GM23338 (cell line): Measurements from ENCODE around the gene GLP1R. TPM values are rescaled to one million over a fixed set of nuclear protein-coding genes. Genes with fewer than 3 reads are reported as not detected.

ENCODE experiments used
- ATAC-seq: fragments of 200-7000 bp; cut with Tn5 transposase; 3 replicates; pipeline ENCODE4 v1.9.1; 2020
- DNase-seq: peaks from one replicate; pipeline ENCODE4 v3.0.0-alpha.2; 2015; ENCODE audit warnings: low spot score
- H2AFZ ChIP-seq: fragments of 200-600 bp; sonication (generic); 2 replicates; pipeline ENCODE4 v1.8.0; 2016; ENCODE audit warnings: antibody characterized with exemption, mild to moderate bottlenecking, moderate library complexity
- H3F3A ChIP-seq: fragments of 200-600 bp; sonication (generic); replicated peaks from 2 replicates; pipeline ENCODE4 v1.8.0; 2017; ENCODE audit warnings: antibody characterized with exemption, mixed run types, low read depth
- H3K27ac ChIP-seq: fragments of 200-600 bp; sonication (generic); 2 replicates; pipeline ENCODE4 v1.6.1; 2016; ENCODE audit warnings: low read depth
- H3K27me3 ChIP-seq: fragments of 200-600 bp; sonication (generic); 2 replicates; pipeline ENCODE4 v1.8.0; 2016; ENCODE audit warnings: mild to moderate bottlenecking, mixed run types, moderate library complexity; ENCODE audit not compliant: insufficient read depth
- H3K36me3 ChIP-seq: fragments of 200-600 bp; sonication (generic); 2 replicates; pipeline ENCODE4 v1.8.0; 2016; ENCODE audit warnings: mild to moderate bottlenecking; ENCODE audit not compliant: insufficient read depth
- H3K4me1 ChIP-seq: fragments of 200-600 bp; sonication (generic); 2 replicates; pipeline ENCODE4 v1.8.0; 2016; ENCODE audit warnings: mild to moderate bottlenecking, moderate library complexity; ENCODE audit not compliant: insufficient read depth
- H3K4me2 ChIP-seq: fragments of 200-600 bp; sonication (generic); 2 replicates; pipeline ENCODE4 v1.7.1; 2017; ENCODE audit warnings: mixed run types
- H3K4me3 ChIP-seq: fragments of 200-600 bp; sonication (generic); 2 replicates; pipeline ENCODE4 v1.6.1; 2016; ENCODE audit warnings: mixed run types
- H3K79me2 ChIP-seq: fragments of 200-600 bp; sonication (generic); replicated peaks from 2 replicates; pipeline ENCODE4 v1.8.0; 2017; ENCODE audit warnings: mild to moderate bottlenecking; ENCODE audit not compliant: insufficient read depth
- H3K9me2 ChIP-seq: fragments of 200-600 bp; sonication (generic); 2 replicates; pipeline ENCODE4 v1.8.0; 2017; ENCODE audit not compliant: insufficient read depth
- H4K20me1 ChIP-seq: fragments of 200-600 bp; sonication (generic); replicated peaks from 2 replicates; pipeline ENCODE4 v1.8.0; 2017; ENCODE audit warnings: mild to moderate bottlenecking; ENCODE audit not compliant: insufficient read depth
- H3K27ac Mint-ChIP-seq: 2 replicates; pipeline ENCODE4 v1.8.0; 2020; ENCODE audit warnings: inconsistent platforms, mild to moderate bottlenecking, moderate library complexity, mixed read lengths
- H3K27me3 Mint-ChIP-seq: 3 replicates; pipeline ENCODE4 v1.8.0; 2022; ENCODE audit warnings: low read depth, mild to moderate bottlenecking, moderate library complexity, mixed read lengths, inconsistent platforms; ENCODE audit not compliant: insufficient read depth, poor library complexity
- H3K36me3 Mint-ChIP-seq: 3 replicates; pipeline ENCODE4 v1.8.0; 2021; ENCODE audit warnings: low read depth, mild to moderate bottlenecking, inconsistent platforms, moderate library complexity, mixed read lengths
- H3K4me1 Mint-ChIP-seq: 3 replicates; pipeline ENCODE4 v1.8.0; 2020; ENCODE audit warnings: mild to moderate bottlenecking, inconsistent platforms, mixed read lengths
- H3K4me3 Mint-ChIP-seq: 3 replicates; pipeline ENCODE4 v1.8.0; 2021; ENCODE audit warnings: moderate library complexity, mild to moderate bottlenecking, inconsistent platforms, mixed read lengths
- H3K9me3 Mint-ChIP-seq: 3 replicates; pipeline ENCODE4 v1.8.0; 2020; ENCODE audit warnings: moderate library complexity, mild to moderate bottlenecking, inconsistent platforms, mixed read lengths
- CREB1 ChIP-seq: fragments of 250-450 bp; sonication (Bioruptor Pico); IDR thresholded peaks from 2 replicates; pipeline ENCODE4 v1.5.0; 2020; ENCODE audit warnings: low read depth, mild to moderate bottlenecking, moderate library complexity
- CTCF ChIP-seq, 2 experiments: fragments of 200-600 bp in 1 of 2; sonication (generic) in 1 of 2; conservative IDR thresholded peaks; 2 replicates each; pipeline versions ENCODE4 v1.5.1 to v1.6.1; 2016 to 2017; ENCODE audit warnings: antibody characterized with exemption in 2 of 2, low read depth in 2 of 2, mild to moderate bottlenecking in 2 of 2, moderate library complexity in 1 of 2
- ETS1 ChIP-seq: IDR thresholded peaks from 2 replicates; pipeline ENCODE4 v1.6.1; 2016; ENCODE audit warnings: antibody characterized with exemption
- EZH2 ChIP-seq: fragments of 200-600 bp; sonication (generic); IDR thresholded peaks from one replicate; pipeline ENCODE4 v1.8.0; 2017; ENCODE audit warnings: antibody characterized with exemption, mild to moderate bottlenecking, low read depth; ENCODE audit not compliant: unreplicated experiment
- EZH2phosphoT487 ChIP-seq: fragments of 200-600 bp; sonication (generic); IDR thresholded peaks from one replicate; pipeline ENCODE4 v1.8.1; 2018; ENCODE audit warnings: antibody characterized with exemption; ENCODE audit not compliant: unreplicated experiment
- JUNB ChIP-seq: IDR thresholded peaks from one replicate; pipeline ENCODE4 v1.6.1; 2016; ENCODE audit warnings: antibody characterized with exemption; ENCODE audit not compliant: unreplicated experiment
- NANOG ChIP-seq: IDR thresholded peaks from 2 replicates; pipeline ENCODE4 v1.6.1; 2016; ENCODE audit warnings: antibody characterized with exemption, borderline replicate concordance
- POLR2AphosphoS5 ChIP-seq: IDR thresholded peaks from 2 replicates; pipeline ENCODE4 v1.6.1; 2016; ENCODE audit warnings: antibody characterized with exemption, low read depth
- REST ChIP-seq: IDR thresholded peaks from one replicate; pipeline ENCODE4 v1.6.1; 2018; ENCODE audit warnings: antibody characterized with exemption; ENCODE audit not compliant: unreplicated experiment
- STAT1 ChIP-seq: IDR thresholded peaks from one replicate; pipeline ENCODE4 v1.6.1; 2016; ENCODE audit warnings: antibody characterized with exemption; ENCODE audit not compliant: unreplicated experiment
- ZNF114 ChIP-seq: fragments of 250-450 bp; sonication (Bioruptor Pico); IDR thresholded peaks from 2 replicates; pipeline ENCODE4 v1.5.0; 2020; ENCODE audit warnings: mild to moderate bottlenecking, moderate library complexity
- ZNF331 ChIP-seq: fragments of 250-450 bp; sonication (Bioruptor Pico); IDR thresholded peaks from 2 replicates; pipeline ENCODE4 v1.5.0; 2020; ENCODE audit warnings: low read depth, mild to moderate bottlenecking, moderate library complexity
- ZNF462 ChIP-seq: fragments of 250-450 bp; sonication (Bioruptor Pico); IDR thresholded peaks from 2 replicates; pipeline ENCODE4 v1.5.0; 2020; ENCODE audit warnings: mild to moderate bottlenecking, moderate library complexity
- polyA plus RNA-seq: library from polyadenylated mRNA; unstranded; fragments of >200 nt; fragmentation: Nextera tagmentation; extraction: Ambion mirVana; gene quantifications from 2 replicates; pipeline ENCODE4 v1.2.1, GENCODE V29; 2016
- total RNA-seq: library from RNA; depleted of rRNA; stranded (reverse); fragments of >200 nt; shearing (Covaris generic); gene quantifications from 2 replicates; pipeline ENCODE4 v1.2.3, GENCODE V29; 2014

The GLP1R gene
- total and polyA plus RNA-seq, 2 experiments from 2014 or later = 0.42 to 3.7 TPM

- no peaks in the 10 kb centered on the region for H3K4me1 ChIP-seq
- Mint-ChIP-seq H3K4me1 (no peaks in the 10 kb centered on the region), H3K27ac (no peak overlapping the region), H3K9me3 (no peaks in the 10 kb centered on the region), H3K4me3 (no peak overlapping the region), H3K27me3 (peaks cover 2% of the 10 kb centered on the region), H3K36me3 (peaks cover 3% of the 10 kb centered on the region; the same call in 2 of the 3 replicates)
- H2AFZ ChIP-seq = no peak overlapping the region
- H3K27ac ChIP-seq = no peak overlapping the region
- no peaks in the 10 kb centered on the region for H3F3A ChIP-seq
- H3K27me3 ChIP-seq = no peaks in the 10 kb centered on the region
- no peaks in the 10 kb centered on the region for H3K36me3 ChIP-seq
- ATAC-seq (no peak), DNase-seq (no peak)
- no peak for TF ChIP-seq POLR2AphosphoS5
- no peak for TF ChIP-seq CREB1
- TF ChIP-seq STAT1 = no peak
- no peak for TF ChIP-seq ZNF462 (CRISPR knock-in tag)
- TF ChIP-seq ZNF331 (CRISPR knock-in tag) = no peak
- TF ChIP-seq EZH2 = no peak
- no peak for TF ChIP-seq REST
- TF ChIP-seq EZH2phosphoT487 = no peak
- TF ChIP-seq ZNF114 (CRISPR knock-in tag) = no peak
- no peak for TF ChIP-seq CTCF (conservative IDR thresholded peaks at IDR 0.05; ENCODE audit: low read depth in 2 of 2)
- TF ChIP-seq NANOG = no peak
- TF ChIP-seq ETS1 = no peak
- TF ChIP-seq JUNB = no peak
- no peaks in the 10 kb centered on the region; the same call in 1 of the 2 replicates for H4K20me1 ChIP-seq
- no peaks in the 10 kb centered on the region for H3K9me2 ChIP-seq
- H3K4me2 ChIP-seq = no peak overlapping the region
- H3K4me3 ChIP-seq = no peak overlapping the region
- H3K79me2 ChIP-seq = no peaks in the 10 kb centered on the region
These were observed 13.6 kb downstream of the GLP1R start for GRCh38 chr6:39062014-39062740.
